SK-N-SH (cell line): ENCODE results near the gene ABHD2. TPM values are rescaled to one million over a fixed set of nuclear protein-coding genes. Genes with fewer than 3 reads are reported as not detected.

Source experiments
- CTCF ChIA-PET: fragments of 300-600, 350-600 bp; formaldehyde crosslinking; extraction: SDS; loops from one replicate; lab custom pipeline; 2021; lab: Yijun Ruan, JAX
- POLR2A ChIA-PET: fragments of 350-600 bp; sonication (Branson Sonifier 250); formaldehyde crosslinking; extraction: SDS; loops from one replicate; lab custom pipeline; 2020; ENCODE audit warnings: antibody characterized with exemption, inconsistent platforms; lab: Yijun Ruan, JAX
- DNase-seq: peaks from one replicate; pipeline ENCODE4 v3.0.0; 2012
- H2AFZ ChIP-seq: fragments of 200-600 bp; sonication (generic); 2 replicates; pipeline ENCODE4 v1.8.1; 2016; ENCODE audit warnings: antibody characterized with exemption, mild to moderate bottlenecking, low read depth
- H3F3A ChIP-seq: fragments of 200-600 bp; sonication (generic); replicated peaks from 2 replicates; pipeline ENCODE3; 2016; ENCODE audit warnings: antibody characterized with exemption, mild to moderate bottlenecking; ENCODE audit not compliant: insufficient read depth
- H3K27ac ChIP-seq, 2 experiments: fragments of 200-500 bp in 1 of 2; fragments of 200-600 bp in 1 of 2; sonication (Bioruptor generic) in 1 of 2; sonication (generic), shearing (Covaris generic) in 1 of 2; 2 replicates each; pipeline versions ENCODE4 v1.5.1 to v1.6.1; 2014 to 2016; ENCODE audit warnings: low read depth in 2 of 2, inconsistent platforms in 1 of 2, low read length in 1 of 2, mild to moderate bottlenecking in 1 of 2, mixed read lengths in 1 of 2
- H3K27me3 ChIP-seq: fragments of 200-600 bp; sonication (generic), shearing (Covaris generic); 2 replicates; pipeline ENCODE4 v1.6.1; 2016; ENCODE audit warnings: mixed run types; ENCODE audit not compliant: insufficient read depth
- H3K36me3 ChIP-seq, 2 experiments: fragments of 200-500 bp in 1 of 2; fragments of 200-600 bp in 1 of 2; sonication (Bioruptor generic) in 1 of 2; sonication (generic) in 1 of 2; replicated peaks in 1 of 2; 2 replicates each; pipeline versions ENCODE3 to v1.5.1; 2014 to 2016; ENCODE audit warnings: low read length in 1 of 2, mild to moderate bottlenecking in 1 of 2; ENCODE audit not compliant: insufficient read depth in 2 of 2, control insufficient read depth in 1 of 2
- H3K4me1 ChIP-seq, 2 experiments: fragments of 200-500 bp in 1 of 2; fragments of 200-600 bp in 1 of 2; sonication (Bioruptor generic) in 1 of 2; sonication (generic), shearing (Covaris generic) in 1 of 2; 2 replicates each; pipeline versions ENCODE4 v1.5.1 to v1.6.1; 2014 to 2016; ENCODE audit warnings: low read depth in 1 of 2, low read length in 1 of 2, mixed run types in 1 of 2; ENCODE audit not compliant: insufficient read depth in 2 of 2, control insufficient read depth in 1 of 2
- H3K4me2 ChIP-seq: fragments of 200-600 bp; sonication (generic), shearing (Covaris generic); 2 replicates; pipeline ENCODE4 v1.6.1; 2017; ENCODE audit warnings: mixed run types
- H3K4me3 ChIP-seq, 2 experiments: fragments of 200-500 bp in 1 of 2; fragments of 200-600 bp in 1 of 2; sonication (Bioruptor generic) in 1 of 2; sonication (generic), shearing (Covaris generic) in 1 of 2; 2 replicates each; pipeline versions ENCODE4 v1.5.1 to v1.8.1; 2014 to 2016; ENCODE audit warnings: low read depth in 2 of 2, inconsistent platforms in 1 of 2, low read length in 1 of 2, mild to moderate bottlenecking in 1 of 2, mixed read lengths in 1 of 2, moderate library complexity in 1 of 2
- H3K79me2 ChIP-seq: fragments of 200-600 bp; sonication (generic); 2 replicates; pipeline ENCODE4 v1.8.1; 2017; ENCODE audit warnings: mild to moderate bottlenecking; ENCODE audit not compliant: insufficient read depth
- H3K9ac ChIP-seq: fragments of 200-600 bp; sonication (generic); 2 replicates; pipeline ENCODE4 v1.6.1; 2017; ENCODE audit warnings: mixed run types
- H3K9me2 ChIP-seq: fragments of 200-600 bp; sonication (generic); 2 replicates; pipeline ENCODE4 v1.6.1; 2017; ENCODE audit warnings: mixed run types
- H3K9me3 ChIP-seq: fragments of 200-600 bp; sonication (generic); 2 replicates; pipeline ENCODE4 v1.6.1; 2017; ENCODE audit warnings: mixed run types, mild to moderate bottlenecking, moderate library complexity
- H4K20me1 ChIP-seq: fragments of 200-600 bp; sonication (generic); 2 replicates; pipeline ENCODE4 v1.6.1; 2017; ENCODE audit warnings: mild to moderate bottlenecking, mixed run types; ENCODE audit not compliant: insufficient read depth
- ELF1 ChIP-seq: IDR thresholded peaks from 2 replicates; pipeline ENCODE4 v1.4.0; 2012
- EP300 ChIP-seq, 2 experiments: IDR thresholded peaks; 2 replicates each; pipeline versions ENCODE4 v1.4.0 to v1.6.1; 2012; ENCODE audit warnings: borderline replicate concordance in 1 of 2, low read depth in 1 of 2, low read length in 1 of 2
- FOXJ3 ChIP-seq: sonication (generic); formaldehyde crosslinking; IDR thresholded peaks from 2 replicates; pipeline ENCODE4 v1.5.1; 2020; ENCODE audit warnings: mild to moderate bottlenecking, missing genetic modification reagents
- FOXM1 ChIP-seq: IDR thresholded peaks from 2 replicates; pipeline ENCODE4 v1.4.0; 2012; ENCODE audit warnings: low read depth, mild to moderate bottlenecking
- MAX ChIP-seq: IDR thresholded peaks from 2 replicates; pipeline ENCODE4 v1.4.0; 2012; ENCODE audit warnings: low read depth
- MEF2A ChIP-seq: IDR thresholded peaks from 2 replicates; pipeline ENCODE4 v1.4.0; 2012; ENCODE audit warnings: low read depth, borderline replicate concordance
- MXI1 ChIP-seq: IDR thresholded peaks from 2 replicates; pipeline ENCODE4 v1.6.1; 2012; ENCODE audit warnings: mild to moderate bottlenecking, low read depth, low read length, improper control_type of control experiment
- NFIC ChIP-seq: IDR thresholded peaks from 2 replicates; pipeline ENCODE4 v1.4.0; 2012; ENCODE audit warnings: borderline replicate concordance
- NRF1 ChIP-seq: IDR thresholded peaks from 2 replicates; pipeline ENCODE4 v1.6.1; 2012; ENCODE audit warnings: low read depth, mild to moderate bottlenecking, low read length
- RAD21 ChIP-seq: IDR thresholded peaks from 2 replicates; pipeline ENCODE4 v1.6.1; 2012; ENCODE audit warnings: mild to moderate bottlenecking, low read length
- RFX5 ChIP-seq: IDR thresholded peaks from 2 replicates; pipeline ENCODE4 v1.6.1; 2012; ENCODE audit warnings: mild to moderate bottlenecking, improper control_type of control experiment, low read length
- SMC3 ChIP-seq: IDR thresholded peaks from 2 replicates; pipeline ENCODE4 v1.6.1; 2012; ENCODE audit warnings: low read depth, low read length, improper control_type of control experiment
- TCF12 ChIP-seq: IDR thresholded peaks from 2 replicates; pipeline ENCODE4 v1.4.0; 2012
- ZBTB33 ChIP-seq: IDR thresholded peaks from 2 replicates; pipeline ENCODE4 v1.4.0; 2012; ENCODE audit warnings: low read depth, borderline replicate concordance
- WGBS: methylation state at CpG from one replicate; pipeline ENCODE4 v1.1.6; 2017; ENCODE audit warnings: low lambda C conversion rate; 5-methylcytosine and 5-hydroxymethylcytosine counted together
- polyA plus RNA-seq, 3 experiments: library from polyadenylated mRNA; depleted of rRNA; stranded (reverse); fragments of >200 nt; gene quantifications; 2 replicates each; pipeline ENCODE4 v1.2.3, GENCODE V29; 2012

ABHD2 gene
- polyA plus RNA-seq, 1 of the 3 experiments (the other 2 are of a cell fraction): 19.2 TPM

GRCh38 chr15:89095556-89095955, 7.3 kb downstream of the ABHD2 start:
- no peaks in the 10 kb centered on the region for H4K20me1 ChIP-seq

GRCh38 chr15:89096664-89097063, 8.4 kb downstream of the ABHD2 start:
- Histone ChIP-seq H3K4me2 (no peak overlapping the region), H3F3A (peaks cover 14% of the 10 kb centered on the region), H3K36me3 (peaks cover 2 to 7% of the 10 kb centered on the region in 2 experiments), H2AFZ (no peak overlapping the region), H3K9ac (no peak overlapping the region), H3K27me3 (no peaks in the 10 kb centered on the region), H3K27ac (no peak overlapping the region; a peak in 1 of 4 replicates), H3K4me3 (no peak overlapping the region), H3K9me3 (no peaks in the 10 kb centered on the region), H3K4me1 (peaks cover 24 to 39% of the 10 kb centered on the region in 2 experiments), H3K79me2 (peaks cover 94% of the 10 kb centered on the region), H4K20me1 (no peaks in the 10 kb centered on the region), H3K9me2 (no peaks in the 10 kb centered on the region)
- WGBS: 69% methylated on average over 5 of the region's 5 CpGs
- POLR2A ChIA-PET: no interaction called here
- CTCF ChIA-PET: interaction anchor here (0.6 to 3.5 kb wide), 10 partner anchors 8 to 111 kb away, joined by 3 to 16 read pairs (median 5); partner anchors contain the start of gene ABHD2
- TF ChIP-seq EP300 (IDR thresholded peaks at IDR 0.05; ENCODE audit: borderline replicate concordance in 1 of 2, low read depth in 1 of 2, low read length in 1 of 2) (no peak), NRF1 (no peak), NFIC (no peak), ELF1 (no peak), MEF2A (no peak), MXI1 (no peak), MAX (no peak), FOXM1 (no peak), ZBTB33 (no peak), TCF12 (no peak), SMC3 (no peak), FOXJ3 (no peak)
- DNase-seq: no peak

More at GRCh38 chr15:89095556-89095955, 7.3 kb downstream of the ABHD2 start:
- H3K27me3 ChIP-seq: no peaks in the 10 kb centered on the region
- no peak overlapping the region; a peak in 1 of 4 replicates for H3K27ac ChIP-seq
- TF ChIP-seq RFX5 (no peak), RAD21 (no peak)
- H3F3A ChIP-seq: peaks cover 8% of the 10 kb centered on the region
- ChIA-PET CTCF (interaction anchor here (1.4 kb wide), 1 partner anchor 45 kb away, joined by 5 read pairs; no protein-coding TSS in a partner anchor), POLR2A (no interaction called here)
- peaks cover 93% of the 10 kb centered on the region for H3K79me2 ChIP-seq
- H3K9ac ChIP-seq: no peak overlapping the region
- no peak overlapping the region for H3K4me2 ChIP-seq
- DNase-seq: no peak
- H3K4me1 ChIP-seq: peaks cover 17 to 42% of the 10 kb centered on the region in 2 experiments; a peak in 3 of 4 replicates
- 84% methylated on average over 8 of the region's 8 CpGs for WGBS
- H2AFZ ChIP-seq: no peak overlapping the region
- H3K9me2 ChIP-seq: no peaks in the 10 kb centered on the region
- H3K36me3 ChIP-seq: peaks cover 2 to 7% of the 10 kb centered on the region in 2 experiments
- H3K4me3 ChIP-seq: no peak overlapping the region
- no peaks in the 10 kb centered on the region for H3K9me3 ChIP-seq
